ENCODE measurements around the gene ABHD6.
A peak's percentile ranks its signal among the peaks of the same experiment; 100 is the strongest.

Gene ABHD6

DNA sequence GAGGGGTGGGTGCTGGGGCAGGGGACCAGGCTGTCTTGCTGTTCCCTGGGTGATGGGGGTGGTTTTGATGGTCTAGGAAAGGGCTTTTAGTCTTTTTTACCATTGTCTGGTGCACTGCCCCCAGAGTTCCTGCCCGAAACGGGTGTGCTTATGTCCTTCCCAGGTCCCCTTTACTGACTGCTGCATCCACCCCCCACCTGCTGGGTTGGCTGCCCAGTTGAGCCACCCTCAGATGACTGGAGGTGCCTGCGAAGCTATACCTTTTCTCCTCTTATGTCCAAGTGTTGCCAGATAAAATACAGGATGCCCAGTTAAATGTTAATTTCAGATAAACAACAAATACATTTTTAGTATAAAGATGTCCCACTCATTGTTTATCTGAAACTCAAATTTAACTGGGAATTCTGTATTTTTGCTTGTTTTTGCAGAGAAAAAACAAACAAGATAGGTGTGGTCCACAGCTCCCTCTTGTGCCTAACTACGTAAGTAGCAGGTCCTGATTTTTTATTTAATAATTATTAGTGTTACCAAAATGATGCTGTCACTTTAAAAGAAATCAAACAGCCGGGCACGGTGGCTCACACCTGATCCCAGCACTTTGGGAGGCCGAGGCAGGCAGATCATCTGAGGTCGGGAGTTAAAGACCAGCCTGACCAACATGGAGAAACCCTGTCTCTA, 62.4 kb downstream of the ABHD6 start:
- TF ChIP-seq, protein P1, sequence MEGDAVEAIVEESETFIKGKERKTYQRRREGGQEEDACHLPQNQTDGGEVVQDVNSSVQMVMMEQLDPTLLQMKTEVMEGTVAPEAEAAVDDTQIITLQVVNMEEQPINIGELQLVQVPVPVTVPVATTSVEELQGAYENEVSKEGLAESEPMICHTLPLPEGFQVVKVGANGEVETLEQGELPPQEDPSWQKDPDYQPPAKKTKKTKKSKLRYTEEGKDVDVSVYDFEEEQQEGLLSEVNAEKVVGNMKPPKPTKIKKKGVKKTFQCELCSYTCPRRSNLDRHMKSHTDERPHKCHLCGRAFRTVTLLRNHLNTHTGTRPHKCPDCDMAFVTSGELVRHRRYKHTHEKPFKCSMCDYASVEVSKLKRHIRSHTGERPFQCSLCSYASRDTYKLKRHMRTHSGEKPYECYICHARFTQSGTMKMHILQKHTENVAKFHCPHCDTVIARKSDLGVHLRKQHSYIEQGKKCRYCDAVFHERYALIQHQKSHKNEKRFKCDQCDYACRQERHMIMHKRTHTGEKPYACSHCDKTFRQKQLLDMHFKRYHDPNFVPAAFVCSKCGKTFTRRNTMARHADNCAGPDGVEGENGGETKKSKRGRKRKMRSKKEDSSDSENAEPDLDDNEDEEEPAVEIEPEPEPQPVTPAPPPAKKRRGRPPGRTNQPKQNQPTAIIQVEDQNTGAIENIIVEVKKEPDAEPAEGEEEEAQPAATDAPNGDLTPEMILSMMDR (conservative IDR thresholded peaks at IDR 0.05; ENCODE audit: low read depth, low read length): peak; percentile 67
- H3K4me3 ChIP-seq (ENCODE audit: low read depth, low read length): no peak overlapping the region
- peak; percentile 85 for DNase-seq (ENCODE audit: low read depth)

DNA sequence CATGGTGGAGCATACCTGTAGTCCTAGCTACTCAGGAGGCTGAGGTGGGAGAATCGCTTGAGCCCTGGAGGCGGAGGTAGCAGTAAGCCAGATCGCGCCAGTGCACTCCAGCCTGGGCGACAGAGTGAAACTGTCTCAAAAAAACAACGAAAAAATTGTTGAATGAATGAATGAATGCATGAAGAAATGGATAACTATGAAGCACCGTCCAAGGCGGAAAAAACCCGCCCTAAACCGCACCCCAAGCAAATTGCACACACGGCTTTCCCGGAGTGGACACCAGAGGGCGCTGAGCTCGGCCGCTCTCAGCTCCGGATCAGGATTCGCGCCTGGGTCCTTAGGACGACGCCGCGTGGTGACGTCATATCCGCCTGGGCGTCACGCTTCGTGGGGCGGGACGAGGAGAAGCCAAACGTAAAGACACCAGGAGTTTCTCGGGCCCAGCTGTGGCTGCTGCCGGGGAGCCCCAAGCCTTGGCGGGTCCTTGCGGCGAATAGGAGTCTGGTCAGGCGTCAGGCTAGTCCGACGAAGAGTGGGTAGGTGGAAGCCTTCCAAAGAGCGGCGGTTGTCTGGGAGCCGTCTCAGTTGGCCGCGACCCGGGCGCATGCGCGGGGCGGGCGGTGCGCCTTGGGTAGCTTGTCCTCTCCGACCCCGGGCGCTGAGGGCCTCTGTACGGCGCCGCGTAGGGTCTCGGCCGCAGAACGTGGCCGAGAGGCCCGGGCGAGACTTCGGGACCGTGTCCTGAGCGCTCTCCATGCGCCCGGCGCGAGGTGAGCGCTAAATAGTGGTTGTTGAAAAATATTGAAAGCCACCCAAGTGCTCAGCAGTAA, 68.5 kb downstream of the ABHD6 start, which contains the start of the genes HTD2 and RPP14:
Gene HTD2, plus strand, starts transcription at position 639 of the 830 bp plus-strand sequence. CDS start 11,094 bp downstream, outside the sequence.
Gene RPP14, plus strand, starts transcription at position 364 of the 830 bp plus-strand sequence. CDS start 4,085 bp downstream, outside the sequence.
- TF ChIP-seq, protein P1 (conservative IDR thresholded peaks at IDR 0.05; ENCODE audit: low read depth, low read length): peak; percentile 96
- H3K4me3 ChIP-seq (ENCODE audit: low read depth, low read length): peak within 1 kb of the TSS; percentile 64
- DNase-seq (ENCODE audit: low read depth): peak; percentile 98

DNA sequence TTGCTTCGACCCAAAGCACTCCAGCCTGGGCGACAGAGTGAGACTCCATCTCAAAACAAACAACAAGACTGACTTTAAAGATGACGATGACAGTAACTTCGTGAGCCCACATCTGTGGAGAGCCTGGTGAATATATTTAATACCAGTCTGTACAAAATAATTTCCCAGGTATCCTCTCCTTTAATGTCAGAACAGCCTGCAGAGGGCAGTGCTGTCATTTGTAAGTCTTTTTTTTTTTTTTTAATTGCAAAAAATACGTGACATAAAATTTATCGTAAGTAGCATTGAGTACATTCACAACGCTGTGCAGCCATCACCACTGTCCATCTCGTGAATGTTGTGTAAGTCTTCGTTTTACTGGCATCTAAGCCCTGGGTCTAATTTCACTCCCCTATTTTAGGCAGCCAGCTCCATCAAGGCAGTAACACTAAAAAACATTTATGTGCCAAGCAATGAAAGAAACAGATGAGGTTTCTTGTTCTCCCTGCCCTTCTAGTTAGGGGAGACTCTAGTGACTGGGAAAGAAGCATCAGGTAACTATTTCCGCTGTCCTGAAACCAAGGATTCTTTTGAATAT, 70.1 kb downstream of the ABHD6 start:
- TF ChIP-seq, protein P1 (conservative IDR thresholded peaks at IDR 0.05; ENCODE audit: low read depth, low read length): peak; percentile 57
- peak overlapping the region; percentile 64 for H3K4me3 ChIP-seq (ENCODE audit: low read depth, low read length)
- DNase-seq (ENCODE audit: low read depth): peak; percentile 87

DNA sequence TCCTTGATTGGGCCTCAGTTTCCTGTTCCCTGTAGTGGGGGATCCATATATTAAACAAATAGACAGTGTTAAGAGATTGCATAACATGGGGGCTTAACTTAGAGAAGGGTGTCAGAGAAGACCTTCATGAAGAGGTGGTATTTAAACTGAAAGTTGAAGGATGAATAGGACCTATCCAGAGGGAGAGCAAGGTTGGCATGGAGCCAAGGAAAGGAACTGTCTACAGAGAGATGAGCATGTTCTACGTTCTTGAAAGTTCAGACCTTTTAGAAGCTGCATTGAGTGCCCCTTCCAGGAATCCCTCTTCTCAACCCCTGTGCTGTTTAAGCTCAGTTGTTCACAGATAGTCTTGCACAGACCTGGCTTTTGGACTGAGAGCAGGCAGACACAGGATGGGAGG, 71.1 kb downstream of the ABHD6 start:
- DNase-seq (ENCODE audit: low read depth): peak; percentile 44
- no peak overlapping the region for H3K4me3 ChIP-seq (ENCODE audit: low read depth, low read length)
- TF ChIP-seq, protein P1 (conservative IDR thresholded peaks at IDR 0.05; ENCODE audit: low read depth, low read length): no peak

DNA sequence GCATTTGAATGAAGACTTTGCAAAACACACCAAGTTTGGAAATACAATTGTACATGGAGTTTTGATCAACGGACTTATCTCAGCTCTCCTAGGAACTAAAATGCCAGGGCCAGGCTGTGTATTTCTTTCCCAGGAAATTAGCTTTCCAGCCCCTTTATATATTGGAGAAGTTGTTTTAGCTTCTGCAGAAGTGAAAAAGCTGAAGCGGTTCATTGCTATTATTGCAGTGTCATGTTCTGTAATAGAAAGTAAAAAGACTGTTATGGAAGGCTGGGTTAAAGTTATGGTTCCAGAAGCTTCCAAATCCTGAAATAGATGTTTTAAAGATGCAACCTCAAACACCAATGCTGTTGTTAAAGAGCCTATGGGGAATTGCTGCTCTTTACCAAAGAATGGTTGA, 80.2 kb downstream of the ABHD6 start:
- H3K4me3 ChIP-seq (ENCODE audit: low read depth, low read length): no peak overlapping the region
- TF ChIP-seq, protein P1 (conservative IDR thresholded peaks at IDR 0.05; ENCODE audit: low read depth, low read length): no peak
- no peak for DNase-seq (ENCODE audit: low read depth)

DNA sequence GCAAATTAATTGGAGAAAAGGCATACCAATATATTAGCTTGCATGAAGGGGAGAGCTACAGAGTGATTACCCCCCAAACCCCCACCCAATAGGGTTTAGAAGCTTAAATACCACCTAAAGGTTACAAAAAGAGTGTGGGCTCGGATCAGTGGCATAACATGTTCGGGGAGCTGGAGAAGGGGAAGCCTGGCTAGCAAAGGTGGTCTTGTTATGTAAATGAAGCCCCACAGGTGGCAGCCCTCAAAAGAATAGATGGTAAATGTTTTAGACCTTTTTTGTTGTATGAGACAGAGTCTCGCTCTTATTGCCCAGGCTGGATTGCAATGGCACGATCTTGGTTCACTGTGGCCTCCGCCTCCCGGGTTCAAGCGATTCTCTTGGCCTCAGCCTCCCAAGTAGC, 84.2 kb downstream of the ABHD6 start:
- DNase-seq (ENCODE audit: low read depth): no peak
- TF ChIP-seq, protein P1 (conservative IDR thresholded peaks at IDR 0.05; ENCODE audit: low read depth, low read length): no peak

More for the DNA sequence above, 84.2 kb downstream of the ABHD6 start:
- no peak overlapping the region for H3K4me3 ChIP-seq (ENCODE audit: low read depth, low read length)
